HCT116 (cell line): ENCODE measurements around the gene S100A3. TPM values are rescaled to one million over a fixed set of nuclear protein-coding genes. Genes with fewer than 3 reads are reported as not detected.
"Not testable (repeated sequence)": the region's sequence is repeated elsewhere in the genome, so short reads cannot be mapped to it uniquely, and the experiment has no call there.

ENCODE experiments used
- ATAC-seq: fragments of 200-7000 bp; cut with Tn5 transposase; 2 replicates; pipeline ENCODE4 v1.9.1; 2020; ENCODE audit warnings: mild to moderate bottlenecking, moderate library complexity
- BruUV-seq: library from RNA; stranded (reverse); fragments of 400-500 nt; replicated peaks from 2 replicates; lab custom pipeline; 2021; lab: Mats Ljungman, UMichigan
- CTCF ChIA-PET: fragments of 300-600 bp; sonication (Branson Sonifier 250); formaldehyde crosslinking; loops from one replicate; lab custom pipeline; 2021; ENCODE audit warnings: antibody characterized with exemption; lab: Charles Lee
- POLR2A ChIA-PET: fragments of 300-600, 350-600 bp; sonication (Branson Sonifier 250); formaldehyde crosslinking; loops from one replicate; lab custom pipeline; 2021; ENCODE audit warnings: antibody characterized with exemption; lab: Charles Lee
- RAD21 ChIA-PET, 2 experiments: fragments of 300-600 bp; sonication (Branson Sonifier 250); formaldehyde crosslinking; loops; one replicate each; lab custom pipeline; 2023; ENCODE audit warnings: low total read pairs in 2 of 2; ENCODE audit not compliant: uncharacterized antibody in 2 of 2, unreplicated experiment in 2 of 2, low non-redundant PET in 1 of 2; lab: Charles Lee
- DNase-seq: peaks from one replicate; pipeline ENCODE4 v3.0.0-alpha.2; 2010; ENCODE audit warnings: low read depth, low spot score
- H2AFZ ChIP-seq: fragments of 200-600 bp; shearing (Covaris generic), sonication (generic); 2 replicates; pipeline ENCODE4 v1.6.1; 2017; ENCODE audit warnings: low read depth, mixed run types, mixed read lengths, antibody characterized with exemption, low read length; ENCODE audit not compliant: poor library complexity, severe bottlenecking
- H3K27ac ChIP-seq: 2 replicates; pipeline ENCODE4 v1.5.1; 2012; ENCODE audit warnings: low read depth, low read length
- H3K27me3 ChIP-seq: fragments of 200-600 bp; sonication (generic); 2 replicates; pipeline ENCODE4 v1.6.1; 2016; ENCODE audit warnings: mixed run types, low read length, mixed read lengths; ENCODE audit not compliant: insufficient read depth
- H3K36me3 ChIP-seq, 2 experiments: fragments of 200-500 bp in 1 of 2; fragments of 200-600 bp in 1 of 2; sonication (Bioruptor generic) in 1 of 2; sonication (generic) in 1 of 2; 2 replicates each; pipeline versions ENCODE4 v1.5.1 to v1.6.1; 2014 to 2016; ENCODE audit warnings: low read length in 2 of 2, inconsistent platforms in 1 of 2, mixed read lengths in 1 of 2, mixed run types in 1 of 2; ENCODE audit not compliant: insufficient read depth in 2 of 2, control insufficient read depth in 1 of 2
- H3K4me1 ChIP-seq, 2 experiments: fragments of 200-600 bp in 1 of 2; sonication (generic) in 1 of 2; 2 replicates each; pipeline versions ENCODE4 v1.5.1 to v1.6.1; 2012 to 2017; ENCODE audit warnings: low read length in 2 of 2, inconsistent platforms in 1 of 2, mild to moderate bottlenecking in 1 of 2, mixed read lengths in 1 of 2, mixed run types in 1 of 2, moderate library complexity in 1 of 2; ENCODE audit not compliant: insufficient read depth in 2 of 2, control insufficient read depth in 1 of 2
- H3K4me2 ChIP-seq: fragments of 200-600 bp; sonication (generic); 2 replicates; pipeline ENCODE4 v1.6.1; 2017; ENCODE audit warnings: mixed run types, low read length, mixed read lengths
- H3K4me3 ChIP-seq, 2 experiments: fragments of 200-600 bp in 1 of 2; sonication (generic) in 1 of 2; replicated peaks in 1 of 2; 2 replicates each; pipeline ENCODE4 v1.5.1; 2011 to 2016; ENCODE audit warnings: low read length in 2 of 2, control low read depth in 1 of 2, low read depth in 1 of 2, mild to moderate bottlenecking in 1 of 2, mixed read lengths in 1 of 2, mixed run types in 1 of 2
- H3K79me2 ChIP-seq: fragments of 200-600 bp; sonication (generic); 2 replicates; pipeline ENCODE4 v1.6.1; 2017; ENCODE audit warnings: mild to moderate bottlenecking, mixed run types, low read length, moderate library complexity, mixed read lengths; ENCODE audit not compliant: insufficient read depth
- H3K9ac ChIP-seq: fragments of 200-600 bp; sonication (generic); 2 replicates; pipeline ENCODE4 v1.6.1; 2016; ENCODE audit warnings: low read length, mixed read lengths
- H3K9me2 ChIP-seq: fragments of 200-600 bp; sonication (generic), shearing (Covaris generic); 2 replicates; pipeline ENCODE4 v1.6.1; 2017; ENCODE audit warnings: mixed run types, mild to moderate bottlenecking, moderate library complexity; ENCODE audit not compliant: insufficient read depth
- H3K9me3 ChIP-seq, 2 experiments: fragments of 200-500 bp in 1 of 2; fragments of 200-600 bp in 1 of 2; sonication (Bioruptor generic) in 1 of 2; sonication (generic) in 1 of 2; 2 replicates each; pipeline ENCODE4 v1.6.1; 2014 to 2017; ENCODE audit warnings: low read length in 2 of 2, mixed read lengths in 2 of 2, inconsistent platforms in 1 of 2, low read depth in 1 of 2, mild to moderate bottlenecking in 1 of 2, mixed run types in 1 of 2, moderate library complexity in 1 of 2; ENCODE audit not compliant: control insufficient read depth in 1 of 2, insufficient read depth in 1 of 2
- H4K20me1 ChIP-seq: fragments of 200-600 bp; sonication (generic), shearing (Covaris generic); 2 replicates; pipeline ENCODE4 v1.6.1; 2017; ENCODE audit warnings: mixed run types, mild to moderate bottlenecking, moderate library complexity; ENCODE audit not compliant: insufficient read depth
- CBX3 ChIP-seq: IDR thresholded peaks from 2 replicates; pipeline ENCODE4 v1.6.1; 2012; ENCODE audit warnings: low read depth
- EGR1 ChIP-seq: IDR thresholded peaks from 2 replicates; pipeline ENCODE4 v1.6.1; 2012; ENCODE audit warnings: low read depth
- EZH2phosphoT487 ChIP-seq: fragments of 200-600 bp; IDR thresholded peaks from 2 replicates; pipeline ENCODE4 v1.6.1; 2018; ENCODE audit warnings: antibody characterized with exemption, borderline replicate concordance
- FOSL1 ChIP-seq: IDR thresholded peaks from 2 replicates; pipeline ENCODE4 v1.6.1; 2012; ENCODE audit warnings: low read depth
- JUND ChIP-seq: IDR thresholded peaks from 2 replicates; pipeline ENCODE4 v1.6.1; 2012
- POLR2A ChIP-seq: IDR thresholded peaks from 2 replicates; pipeline ENCODE4 v1.7.0; 2011; ENCODE audit warnings: borderline replicate concordance; ENCODE audit not compliant: insufficient read depth, insufficient read length; ENCODE audit errors: extremely low read depth
- SIN3A ChIP-seq: IDR thresholded peaks from 2 replicates; pipeline ENCODE4 v1.6.1; 2012; ENCODE audit warnings: low read depth
- SP1 ChIP-seq: IDR thresholded peaks from 2 replicates; pipeline ENCODE4 v1.6.1; 2012; ENCODE audit warnings: low read depth
- TCF7L2 ChIP-seq: IDR thresholded peaks from 2 replicates; pipeline ENCODE4 v1.7.0; 2011; ENCODE audit warnings: borderline replicate concordance, inconsistent platforms; ENCODE audit not compliant: insufficient read depth, insufficient read length; ENCODE audit errors: extremely low read depth
- YY1 ChIP-seq: IDR thresholded peaks from 2 replicates; pipeline ENCODE4 v1.6.1; 2011; ENCODE audit warnings: low read length, low read depth, moderate library complexity, mild to moderate bottlenecking; ENCODE audit not compliant: insufficient replicate concordance; ENCODE audit errors: extremely low read depth
- intact Hi-C: fragments of 100-400 bp; cut with micrococcal nuclease; formaldehyde crosslinking; loops from 2 replicates; pipeline ENCODE4 v1.10.0; 2022
- total RNA-seq: library from RNA; stranded (reverse); gene quantifications from one replicate; pipeline ENCODE4 v1.2.1, GENCODE V29; 2021; ENCODE audit not compliant: unreplicated experiment
- TF ChIP-seq, protein P1 (sequence below): IDR thresholded peaks from 2 replicates; pipeline ENCODE4 v1.6.1; 2012; ENCODE audit warnings: low read depth
- TF ChIP-seq, protein P2 (sequence below): IDR thresholded peaks from 2 replicates; pipeline ENCODE4 v1.6.1; 2012
- TF ChIP-seq, protein P3 (sequence below), 3 experiments: fragments of 200-600 bp in 1 of 3; sonication (generic) in 1 of 3; IDR thresholded peaks in 2 of 3; conservative IDR thresholded peaks in 1 of 3; 2 replicates each; pipeline ENCODE4 v1.5.1; 2012 to 2017; ENCODE audit warnings: low read depth in 2 of 3, low read length in 2 of 3, antibody characterized with exemption in 1 of 3, borderline replicate concordance in 1 of 3, control low read depth in 1 of 3, mild to moderate bottlenecking in 1 of 3, mixed read lengths in 1 of 3, mixed run types in 1 of 3, moderate library complexity in 1 of 3; ENCODE audit not compliant: insufficient read depth in 1 of 3
- TF ChIP-seq, protein P4 (sequence below): IDR thresholded peaks from 2 replicates; pipeline ENCODE4 v1.6.1; 2012

Gene S100A3
- total RNA-seq, 1 experiment from 2014 or later = 4.2 TPM

DNA sequence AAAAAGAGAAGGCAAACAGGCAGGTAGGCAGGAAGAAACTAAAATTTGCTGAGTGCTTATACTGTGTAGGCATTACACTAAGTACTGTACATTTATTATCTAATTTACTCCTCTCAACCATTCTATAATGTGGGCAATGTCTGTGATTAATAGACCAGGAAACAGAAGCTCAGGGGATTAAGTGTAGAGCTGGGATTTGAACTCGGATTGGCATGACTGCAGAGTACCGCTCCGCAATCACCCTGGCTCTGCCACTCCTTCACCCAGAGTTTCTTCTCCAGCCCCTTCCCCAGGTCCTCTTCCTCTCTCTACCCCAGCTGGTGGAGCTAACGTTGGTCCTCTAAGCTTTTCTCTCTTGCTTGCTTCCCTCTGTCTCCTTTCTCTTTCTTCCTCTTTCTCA, 28.1 kb upstream of the S100A3 start:
- TF ChIP-seq EZH2phosphoT487 (no peak), YY1 (no peak), SP1 (no peak), JUND (no peak), SIN3A (no peak), FOSL1 (no peak), POLR2A (no peak), TCF7L2 (no peak), CBX3 (no peak), EGR1 (no peak)
- TF ChIP-seq, protein P1, sequence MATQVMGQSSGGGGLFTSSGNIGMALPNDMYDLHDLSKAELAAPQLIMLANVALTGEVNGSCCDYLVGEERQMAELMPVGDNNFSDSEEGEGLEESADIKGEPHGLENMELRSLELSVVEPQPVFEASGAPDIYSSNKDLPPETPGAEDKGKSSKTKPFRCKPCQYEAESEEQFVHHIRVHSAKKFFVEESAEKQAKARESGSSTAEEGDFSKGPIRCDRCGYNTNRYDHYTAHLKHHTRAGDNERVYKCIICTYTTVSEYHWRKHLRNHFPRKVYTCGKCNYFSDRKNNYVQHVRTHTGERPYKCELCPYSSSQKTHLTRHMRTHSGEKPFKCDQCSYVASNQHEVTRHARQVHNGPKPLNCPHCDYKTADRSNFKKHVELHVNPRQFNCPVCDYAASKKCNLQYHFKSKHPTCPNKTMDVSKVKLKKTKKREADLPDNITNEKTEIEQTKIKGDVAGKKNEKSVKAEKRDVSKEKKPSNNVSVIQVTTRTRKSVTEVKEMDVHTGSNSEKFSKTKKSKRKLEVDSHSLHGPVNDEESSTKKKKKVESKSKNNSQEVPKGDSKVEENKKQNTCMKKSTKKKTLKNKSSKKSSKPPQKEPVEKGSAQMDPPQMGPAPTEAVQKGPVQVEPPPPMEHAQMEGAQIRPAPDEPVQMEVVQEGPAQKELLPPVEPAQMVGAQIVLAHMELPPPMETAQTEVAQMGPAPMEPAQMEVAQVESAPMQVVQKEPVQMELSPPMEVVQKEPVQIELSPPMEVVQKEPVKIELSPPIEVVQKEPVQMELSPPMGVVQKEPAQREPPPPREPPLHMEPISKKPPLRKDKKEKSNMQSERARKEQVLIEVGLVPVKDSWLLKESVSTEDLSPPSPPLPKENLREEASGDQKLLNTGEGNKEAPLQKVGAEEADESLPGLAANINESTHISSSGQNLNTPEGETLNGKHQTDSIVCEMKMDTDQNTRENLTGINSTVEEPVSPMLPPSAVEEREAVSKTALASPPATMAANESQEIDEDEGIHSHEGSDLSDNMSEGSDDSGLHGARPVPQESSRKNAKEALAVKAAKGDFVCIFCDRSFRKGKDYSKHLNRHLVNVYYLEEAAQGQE = no peak
- TF ChIP-seq, protein P2, sequence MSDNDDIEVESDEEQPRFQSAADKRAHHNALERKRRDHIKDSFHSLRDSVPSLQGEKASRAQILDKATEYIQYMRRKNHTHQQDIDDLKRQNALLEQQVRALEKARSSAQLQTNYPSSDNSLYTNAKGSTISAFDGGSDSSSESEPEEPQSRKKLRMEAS = no peak
- TF ChIP-seq, protein P3, sequence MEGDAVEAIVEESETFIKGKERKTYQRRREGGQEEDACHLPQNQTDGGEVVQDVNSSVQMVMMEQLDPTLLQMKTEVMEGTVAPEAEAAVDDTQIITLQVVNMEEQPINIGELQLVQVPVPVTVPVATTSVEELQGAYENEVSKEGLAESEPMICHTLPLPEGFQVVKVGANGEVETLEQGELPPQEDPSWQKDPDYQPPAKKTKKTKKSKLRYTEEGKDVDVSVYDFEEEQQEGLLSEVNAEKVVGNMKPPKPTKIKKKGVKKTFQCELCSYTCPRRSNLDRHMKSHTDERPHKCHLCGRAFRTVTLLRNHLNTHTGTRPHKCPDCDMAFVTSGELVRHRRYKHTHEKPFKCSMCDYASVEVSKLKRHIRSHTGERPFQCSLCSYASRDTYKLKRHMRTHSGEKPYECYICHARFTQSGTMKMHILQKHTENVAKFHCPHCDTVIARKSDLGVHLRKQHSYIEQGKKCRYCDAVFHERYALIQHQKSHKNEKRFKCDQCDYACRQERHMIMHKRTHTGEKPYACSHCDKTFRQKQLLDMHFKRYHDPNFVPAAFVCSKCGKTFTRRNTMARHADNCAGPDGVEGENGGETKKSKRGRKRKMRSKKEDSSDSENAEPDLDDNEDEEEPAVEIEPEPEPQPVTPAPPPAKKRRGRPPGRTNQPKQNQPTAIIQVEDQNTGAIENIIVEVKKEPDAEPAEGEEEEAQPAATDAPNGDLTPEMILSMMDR (IDR thresholded peaks at IDR 0.05 in 2 of 3, conservative IDR thresholded peaks at IDR 0.05 in 1 of 3; ENCODE audit: borderline replicate concordance in 1 of 3, insufficient read depth in 1 of 3, low read depth in 2 of 3, low read length in 2 of 3) = no peak
- TF ChIP-seq, protein P4, sequence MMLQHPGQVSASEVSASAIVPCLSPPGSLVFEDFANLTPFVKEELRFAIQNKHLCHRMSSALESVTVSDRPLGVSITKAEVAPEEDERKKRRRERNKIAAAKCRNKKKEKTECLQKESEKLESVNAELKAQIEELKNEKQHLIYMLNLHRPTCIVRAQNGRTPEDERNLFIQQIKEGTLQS = no peak
- TF ChIP-seq, all 23 proteins: peak for 0
- Histone ChIP-seq H2AFZ (no peak overlapping the region), H3K36me3 (no peaks in the 10 kb centered on the region), H3K9ac (no peak overlapping the region), H3K4me2 (peak overlapping the region; percentile 62; the same call in 1 of the 2 replicates), H3K9me3 (no peaks in the 10 kb centered on the region), H3K27ac (no peak overlapping the region), H3K9me2 (no peaks in the 10 kb centered on the region), H3K27me3 (no peaks in the 10 kb centered on the region), H4K20me1 (no peaks in the 10 kb centered on the region), H3K4me1 (peaks cover 13 to 37% of the 10 kb centered on the region in 2 experiments), H3K79me2 (no peaks in the 10 kb centered on the region), H3K4me3 (no peak overlapping the region)
- DNase-seq (no peak), ATAC-seq (no peak)
- RAD21 ChIA-PET = no interaction called here
- POLR2A ChIA-PET = interaction anchor here (0.7 to 1.6 kb wide), 6 partner anchors 9 to 76 kb away, joined by 3 to 9 read pairs (median 6); partner anchors contain the start of genes CHTOP, S100A14 and S100A6
- CTCF ChIA-PET = interaction anchor here (1.4 to 2.8 kb wide), 2 partner anchors 37 to 51 kb away, joined by 4 to 11 read pairs; partner anchors contain the start of genes S100A1 and S100A13
- intact Hi-C loops = no loop called here
- BruUV-seq = no TSS peak

DNA sequence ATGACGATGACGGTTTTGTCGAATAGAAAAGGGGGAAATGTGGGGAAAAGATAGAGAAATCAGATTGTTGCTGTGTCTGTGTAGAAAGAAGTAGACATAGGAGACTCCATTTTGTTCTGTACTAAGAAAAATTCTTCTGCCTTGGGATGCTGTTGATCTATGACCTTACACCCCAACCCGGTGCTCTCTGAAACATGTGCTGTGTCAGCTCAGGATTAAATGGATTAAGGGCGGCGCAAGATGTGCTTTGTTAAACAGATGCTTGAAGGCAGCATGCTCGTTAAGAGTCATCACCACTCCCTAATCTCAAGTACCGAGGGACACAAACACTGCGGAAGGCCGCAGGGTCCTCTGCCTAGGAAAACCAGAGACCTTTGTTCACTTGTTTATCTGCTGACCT, 26.4 kb upstream of the S100A3 start:
- H3K9ac ChIP-seq, H3K9me3 ChIP-seq, H3K79me2 ChIP-seq, RAD21 ChIA-PET, ATAC-seq, H3K4me3 ChIP-seq, H4K20me1 ChIP-seq, H3K27me3 ChIP-seq, H3K9me2 ChIP-seq, intact Hi-C loops, H3K36me3 ChIP-seq, H2AFZ ChIP-seq, DNase-seq, BruUV-seq, H3K4me2 ChIP-seq, POLR2A ChIA-PET, H3K27ac ChIP-seq: not testable (repeated sequence)
- H3K4me1 ChIP-seq = peaks cover 18 to 45% of the 10 kb centered on the region in 2 experiments
- CTCF ChIA-PET = interaction anchor here (2.8 kb wide), 1 partner anchor 52 kb away, joined by 11 read pairs; the partner anchor contains the start of genes S100A1 and S100A13
